ENCODE measurements around the gene ZNF423. TPM values are rescaled to one million over a fixed set of nuclear protein-coding genes. Genes with fewer than 3 reads are reported as not detected.
"Not testable (repeated sequence)": the region's sequence is repeated elsewhere in the genome, so short reads cannot be mapped to it uniquely, and the experiment has no call there.

ZNF423 gene
- total RNA-seq, 2 experiments from 2014 or later, result not detected

DNA sequence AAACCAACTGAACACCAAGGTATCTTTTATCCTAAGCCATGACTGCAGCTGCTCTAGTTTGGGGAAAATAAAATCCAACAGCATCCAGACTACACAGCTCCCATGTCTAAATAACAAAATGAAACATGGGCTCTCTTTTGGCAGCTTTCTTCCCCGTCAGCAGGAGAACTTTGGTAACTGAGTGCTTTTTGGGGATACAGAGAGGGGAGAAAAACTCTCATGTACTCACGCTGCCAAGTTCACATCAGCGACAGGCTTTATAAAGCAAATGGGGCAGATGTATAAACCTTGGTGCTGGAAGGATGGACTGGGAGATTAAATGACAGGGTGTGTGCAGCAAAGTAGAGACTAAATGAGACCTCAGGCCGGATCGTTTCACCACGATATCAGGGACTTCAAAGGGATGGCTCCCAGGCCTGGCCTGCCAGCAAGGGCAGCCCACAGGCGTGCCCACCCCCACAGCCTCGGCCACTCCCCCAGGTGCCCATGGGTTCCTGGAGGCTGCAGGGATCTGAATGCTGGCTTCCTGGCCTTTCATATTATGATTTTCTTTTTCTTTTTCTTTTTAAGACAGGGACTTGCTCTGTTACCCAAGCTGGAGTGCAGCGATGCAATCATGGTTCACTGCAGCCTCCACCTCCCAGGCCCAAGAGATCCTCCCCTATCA lies 174.6 kb downstream of the ZNF423 start:
- H3K27ac Mint-ChIP-seq, result no peak overlapping the region
- POLR2A ChIA-PET, result no interaction called here
- no peaks in the 10 kb centered on the region for H3K4me1 Mint-ChIP-seq

DNA sequence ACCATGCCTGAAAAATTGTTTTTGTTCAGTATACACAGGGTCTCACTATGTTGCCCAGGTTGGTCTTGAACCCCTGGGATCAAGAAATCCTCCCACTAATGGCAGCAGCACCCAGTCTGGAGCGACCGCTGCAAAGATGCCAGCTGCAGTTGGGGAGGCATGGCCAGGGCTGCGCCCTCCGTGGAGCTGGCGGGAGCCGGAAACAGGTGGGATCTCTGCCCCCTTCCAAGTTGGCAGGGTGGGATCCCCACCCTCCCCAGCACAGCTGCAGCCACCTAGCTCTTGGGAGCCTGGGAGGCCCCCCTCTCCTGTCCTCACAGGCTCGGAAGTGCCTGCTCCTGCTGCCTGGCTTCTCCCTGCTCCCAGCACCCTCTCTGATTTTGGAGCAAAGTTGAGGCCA lies 176.8 kb downstream of the ZNF423 start:
- Mint-ChIP-seq H3K27me3 (no peaks in the 10 kb centered on the region), H3K4me1 (no peaks in the 10 kb centered on the region), H3K9me3 (no peaks in the 10 kb centered on the region), H3K4me3 (no peak overlapping the region), H3K27ac (no peak overlapping the region), H3K36me3 (ENCODE audit: low read depth) (no peaks in the 10 kb centered on the region)
- POLR2A ChIA-PET, result no interaction called here
- DNase-seq, result no peak
- CTCF ChIA-PET, result no interaction called here

More for the DNA sequence above, 174.6 kb downstream of the ZNF423 start:
- no peak for DNase-seq
- Mint-ChIP-seq H3K4me3 (no peak overlapping the region), H3K27me3 (no peaks in the 10 kb centered on the region), H3K9me3 (no peaks in the 10 kb centered on the region), H3K36me3 (ENCODE audit: low read depth) (no peaks in the 10 kb centered on the region)
- CTCF ChIA-PET, result no interaction called here

DNA sequence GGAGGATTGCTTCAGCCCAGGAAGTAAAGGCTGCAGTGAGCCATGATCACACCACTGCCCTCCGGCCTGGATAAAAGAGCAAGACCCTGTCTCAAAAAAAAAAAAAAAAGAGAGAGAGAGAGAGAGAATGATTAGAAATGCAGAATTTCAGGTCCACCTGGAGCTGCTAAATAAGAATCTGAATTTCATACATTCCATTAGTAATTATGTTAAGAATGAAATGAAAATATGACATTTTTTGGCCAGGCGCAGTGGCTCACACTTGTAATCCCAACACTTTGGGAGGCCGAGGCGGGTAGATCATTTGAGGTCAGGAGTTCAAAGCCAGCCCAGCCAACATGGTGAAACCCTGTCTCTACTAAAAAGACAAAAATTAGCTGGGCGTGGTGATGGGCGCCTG lies 178.3 kb downstream of the ZNF423 start:
- DNase-seq; H3K27me3 Mint-ChIP-seq; H3K4me1 Mint-ChIP-seq; H3K4me3 Mint-ChIP-seq; POLR2A ChIA-PET; CTCF ChIA-PET; H3K9me3 Mint-ChIP-seq; H3K27ac Mint-ChIP-seq; H3K36me3 Mint-ChIP-seq (ENCODE audit: low read depth): not testable (repeated sequence)

DNA sequence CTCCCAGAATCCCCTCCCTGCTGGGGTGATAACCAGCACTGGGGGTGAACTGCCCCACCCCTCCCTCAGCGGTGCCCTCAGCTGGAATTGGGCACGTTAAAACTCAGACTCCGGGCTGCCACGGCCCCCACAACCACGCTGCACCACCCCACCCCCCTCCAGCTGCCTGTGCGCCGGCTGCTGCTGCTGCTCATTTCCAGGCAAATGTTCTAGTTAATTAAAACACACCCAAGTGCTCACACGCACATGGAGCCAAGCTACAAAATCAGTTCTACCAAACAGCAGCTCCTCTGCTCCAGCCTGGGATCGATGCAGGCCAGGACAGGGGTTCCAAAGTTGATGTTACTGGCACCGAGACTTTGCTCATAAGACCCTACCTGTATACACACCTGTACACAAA lies 180.5 kb downstream of the ZNF423 start:
- Mint-ChIP-seq H3K36me3 (ENCODE audit: low read depth) (no peaks in the 10 kb centered on the region), H3K27ac (no peak overlapping the region), H3K4me3 (no peak overlapping the region), H3K4me1 (no peaks in the 10 kb centered on the region), H3K27me3 (no peaks in the 10 kb centered on the region), H3K9me3 (no peaks in the 10 kb centered on the region)
- CTCF ChIA-PET, result no interaction called here
- POLR2A ChIA-PET, result no interaction called here
- no peak for DNase-seq

DNA sequence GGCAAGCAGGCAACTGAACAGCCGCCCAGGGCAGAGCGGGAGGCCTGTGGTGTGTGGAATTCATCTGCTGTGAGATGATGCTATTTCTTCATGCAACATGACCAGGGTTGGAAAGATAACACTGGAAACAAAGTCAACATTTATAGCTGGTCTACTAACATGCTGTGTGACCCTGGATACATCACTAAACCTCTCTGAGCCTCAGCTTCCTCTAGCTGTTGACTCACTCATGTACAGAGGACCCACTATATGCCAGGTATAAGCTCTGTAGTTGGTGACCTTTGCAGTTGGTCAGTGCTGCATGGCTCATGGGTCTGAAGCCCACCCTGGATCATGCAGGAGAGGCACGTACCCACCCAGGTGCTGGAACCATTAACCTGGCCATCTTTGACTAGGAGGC lies 180.9 kb downstream of the ZNF423 start:
- DNase-seq, result no peak
- H3K4me1 Mint-ChIP-seq, result no peaks in the 10 kb centered on the region
- no peaks in the 10 kb centered on the region for H3K27me3 Mint-ChIP-seq
- POLR2A ChIA-PET, result no interaction called here
- CTCF ChIA-PET, result no interaction called here
- no peaks in the 10 kb centered on the region for H3K9me3 Mint-ChIP-seq
- no peak overlapping the region for H3K27ac Mint-ChIP-seq
- no peak overlapping the region for H3K4me3 Mint-ChIP-seq
- no peaks in the 10 kb centered on the region for H3K36me3 Mint-ChIP-seq (ENCODE audit: low read depth)

DNA sequence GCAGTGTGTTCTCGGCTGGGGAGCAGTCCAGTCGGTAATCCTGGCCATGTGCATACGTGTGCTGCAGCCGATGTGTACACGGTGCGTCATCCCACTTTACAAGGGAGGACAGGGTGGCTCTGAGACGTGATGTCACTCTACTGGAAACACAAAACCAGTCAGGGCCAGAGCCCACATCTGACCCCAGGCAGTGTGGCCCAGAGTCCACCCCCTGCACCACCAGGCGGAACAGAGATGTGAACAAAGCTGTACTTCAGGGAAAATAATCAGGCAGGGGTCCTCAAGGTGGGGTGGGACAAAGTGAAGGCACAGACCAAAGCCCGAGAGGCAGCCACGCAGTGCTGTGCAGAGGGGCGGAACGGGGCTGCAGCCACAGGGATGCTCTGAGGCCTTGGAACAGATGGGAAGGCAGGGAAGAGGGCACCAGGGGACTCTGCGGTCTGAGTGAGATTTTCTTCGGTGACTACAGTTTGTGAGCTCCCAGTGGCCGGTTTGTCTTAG lies 181.5 kb downstream of the ZNF423 start:
- CTCF ChIA-PET, result no interaction called here
- Mint-ChIP-seq H3K27me3 (no peaks in the 10 kb centered on the region), H3K4me3 (no peak overlapping the region), H3K27ac (no peak overlapping the region), H3K36me3 (ENCODE audit: low read depth) (no peaks in the 10 kb centered on the region), H3K9me3 (no peaks in the 10 kb centered on the region), H3K4me1 (no peaks in the 10 kb centered on the region)
- DNase-seq, result no peak
- POLR2A ChIA-PET, result no interaction called here

DNA sequence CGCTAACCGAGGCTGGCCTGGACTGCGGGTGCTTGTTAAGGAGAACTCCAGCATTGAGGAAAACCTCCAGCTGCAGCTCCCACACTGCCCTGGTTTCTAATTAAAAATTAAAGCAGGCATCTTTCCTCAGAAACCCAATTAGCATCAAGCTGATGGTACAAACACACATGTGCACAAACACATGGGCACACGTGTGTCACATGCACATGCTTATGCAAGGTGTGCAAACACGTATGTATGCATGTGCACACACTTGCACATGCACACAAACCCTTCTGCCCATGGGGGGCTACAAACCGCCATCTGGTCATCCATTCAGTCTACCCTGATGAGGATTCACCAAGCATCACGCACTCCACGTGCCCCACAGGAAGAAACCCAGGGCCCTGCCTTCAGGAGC lies 182.5 kb downstream of the ZNF423 start:
- Mint-ChIP-seq H3K27ac (no peak overlapping the region), H3K4me3 (no peak overlapping the region)

DNA sequence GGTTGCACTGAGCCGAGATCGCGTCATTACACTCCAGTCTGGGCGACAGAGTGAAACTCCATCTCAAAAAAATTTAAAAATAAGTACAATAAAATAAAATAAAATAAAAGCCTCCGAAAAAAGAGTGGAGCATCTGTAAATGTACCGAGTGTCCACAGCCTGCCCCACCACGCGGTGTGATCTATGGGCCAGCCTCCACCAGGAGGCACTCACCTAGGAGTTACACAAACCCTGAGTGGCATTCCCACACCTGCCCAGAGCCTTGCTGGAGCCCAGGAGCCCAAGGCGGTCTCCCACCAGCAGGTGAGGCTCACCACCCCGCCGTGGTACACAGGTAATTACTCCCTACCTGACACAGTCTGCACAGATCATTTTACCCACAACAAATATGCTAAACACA lies 183.2 kb downstream of the ZNF423 start:
- H3K4me1 Mint-ChIP-seq, result no peaks in the 10 kb centered on the region
- H3K4me3 Mint-ChIP-seq, result no peak overlapping the region
- DNase-seq, result no peak
- ChIA-PET CTCF (interaction anchor here (0.7 kb wide), 1 partner anchor 12 kb away, joined by 3 read pairs; no protein-coding TSS in a partner anchor), POLR2A (no interaction called here)
- H3K9me3 Mint-ChIP-seq, result no peaks in the 10 kb centered on the region
- no peaks in the 10 kb centered on the region for H3K27me3 Mint-ChIP-seq
- no peaks in the 10 kb centered on the region for H3K36me3 Mint-ChIP-seq (ENCODE audit: low read depth)
- H3K27ac Mint-ChIP-seq, result no peak overlapping the region

More for the DNA sequence above, 182.5 kb downstream of the ZNF423 start:
- ChIA-PET POLR2A (no interaction called here), CTCF (no interaction called here)
- Mint-ChIP-seq H3K9me3 (no peaks in the 10 kb centered on the region), H3K36me3 (ENCODE audit: low read depth) (no peaks in the 10 kb centered on the region), H3K4me1 (no peaks in the 10 kb centered on the region), H3K27me3 (no peaks in the 10 kb centered on the region)
- no peak for DNase-seq

DNA sequence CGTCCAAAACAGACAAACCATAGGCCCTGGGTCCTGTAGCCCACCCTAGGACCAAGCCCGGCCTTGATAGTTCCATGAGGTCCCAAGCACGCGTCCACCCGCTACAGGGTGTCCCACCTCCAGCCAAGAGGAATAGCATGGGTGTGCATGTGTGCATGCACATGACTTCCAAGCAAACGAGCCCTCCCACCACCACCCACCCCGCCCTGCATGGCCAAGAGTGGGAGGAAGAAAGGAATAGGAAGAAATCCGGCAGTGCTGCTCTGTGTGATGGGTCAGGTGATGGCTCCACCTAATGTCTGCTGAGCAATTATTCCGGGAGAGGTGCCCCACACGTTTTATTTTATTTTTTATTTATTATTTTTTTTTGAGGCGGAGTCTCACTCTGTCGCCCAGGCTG lies 184.6 kb downstream of the ZNF423 start:
- Mint-ChIP-seq H3K9me3 (no peaks in the 10 kb centered on the region), H3K4me3 (no peak overlapping the region), H3K4me1 (no peaks in the 10 kb centered on the region), H3K27ac (no peak overlapping the region), H3K36me3 (ENCODE audit: low read depth) (no peaks in the 10 kb centered on the region), H3K27me3 (no peaks in the 10 kb centered on the region)
- CTCF ChIA-PET, result no interaction called here
- DNase-seq, result no peak
- POLR2A ChIA-PET, result no interaction called here

DNA sequence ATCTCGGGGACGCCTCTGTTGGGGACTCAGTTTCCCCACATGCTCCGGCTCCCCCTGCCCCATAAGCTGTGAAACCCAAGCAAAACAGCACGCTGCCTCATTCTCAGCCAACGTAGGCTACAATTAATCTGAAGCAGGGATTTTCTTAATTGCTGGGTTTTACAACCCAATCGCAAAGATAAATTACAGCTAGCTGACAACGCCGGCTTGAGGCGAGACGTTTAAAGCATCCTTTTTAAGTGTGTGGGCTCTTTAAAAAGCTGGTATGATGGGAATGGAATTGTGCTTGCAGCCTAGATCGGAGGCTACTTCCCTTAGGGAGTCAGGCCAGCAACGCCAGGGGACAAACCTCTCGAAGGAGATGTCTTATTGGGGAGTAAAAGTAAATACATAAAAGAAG lies 185.3 kb downstream of the ZNF423 start:
- Mint-ChIP-seq H3K4me1 (no peaks in the 10 kb centered on the region), H3K27me3 (no peaks in the 10 kb centered on the region), H3K4me3 (no peak overlapping the region), H3K36me3 (ENCODE audit: low read depth) (no peaks in the 10 kb centered on the region), H3K27ac (no peak overlapping the region), H3K9me3 (no peaks in the 10 kb centered on the region)
- ChIA-PET POLR2A (no interaction called here), CTCF (no interaction called here)
- no peak for DNase-seq

DNA sequence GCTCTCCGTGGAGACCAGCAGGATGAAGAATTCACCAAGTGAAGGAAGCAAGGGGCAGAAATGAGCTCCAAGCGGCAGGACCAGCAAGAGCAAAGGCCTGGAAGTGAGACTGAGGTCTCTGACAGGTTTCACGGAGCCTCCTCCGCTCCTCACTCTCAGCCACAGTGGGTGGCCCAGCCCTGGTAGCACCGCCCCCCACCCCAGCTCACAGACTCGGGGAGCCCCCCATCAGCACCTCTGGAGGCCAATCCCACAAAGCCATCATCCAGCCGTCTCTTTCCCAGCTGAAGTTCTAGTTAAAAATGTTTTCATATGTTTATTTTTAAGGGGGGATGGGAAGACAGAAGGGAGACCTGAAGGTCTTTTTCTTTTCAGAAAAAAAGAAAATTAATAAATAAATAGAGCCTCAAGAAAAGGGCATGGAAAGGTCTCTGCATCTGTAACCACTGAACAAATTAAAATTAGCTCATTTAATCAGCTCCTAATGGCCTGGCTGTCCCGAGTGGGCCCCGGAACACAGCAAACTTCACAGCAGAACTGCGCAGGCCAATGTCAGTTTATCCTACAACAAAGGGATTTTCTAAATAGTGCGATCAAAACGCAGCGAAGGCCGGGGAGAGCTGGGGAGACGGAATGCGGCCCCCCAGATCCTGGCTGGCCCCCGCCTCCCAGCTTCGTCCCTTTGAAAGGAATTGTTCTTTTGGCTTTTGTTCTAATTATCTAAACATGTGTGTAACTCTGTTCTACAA lies 190.3 kb downstream of the ZNF423 start:
- H3K27ac Mint-ChIP-seq, result no peak overlapping the region
- no peaks in the 10 kb centered on the region for H3K9me3 Mint-ChIP-seq
- no peaks in the 10 kb centered on the region for H3K36me3 Mint-ChIP-seq (ENCODE audit: low read depth)
- H3K27me3 Mint-ChIP-seq, result no peaks in the 10 kb centered on the region
- POLR2A ChIA-PET, result interaction anchor here (0.6 kb wide), 1 partner anchor 996 kb away, joined by 3 read pairs; no protein-coding TSS in a partner anchor
- no peaks in the 10 kb centered on the region for H3K4me1 Mint-ChIP-seq
- H3K4me3 Mint-ChIP-seq, result no peak overlapping the region
- DNase-seq, result no peak
- CTCF ChIA-PET, result no interaction called here

DNA sequence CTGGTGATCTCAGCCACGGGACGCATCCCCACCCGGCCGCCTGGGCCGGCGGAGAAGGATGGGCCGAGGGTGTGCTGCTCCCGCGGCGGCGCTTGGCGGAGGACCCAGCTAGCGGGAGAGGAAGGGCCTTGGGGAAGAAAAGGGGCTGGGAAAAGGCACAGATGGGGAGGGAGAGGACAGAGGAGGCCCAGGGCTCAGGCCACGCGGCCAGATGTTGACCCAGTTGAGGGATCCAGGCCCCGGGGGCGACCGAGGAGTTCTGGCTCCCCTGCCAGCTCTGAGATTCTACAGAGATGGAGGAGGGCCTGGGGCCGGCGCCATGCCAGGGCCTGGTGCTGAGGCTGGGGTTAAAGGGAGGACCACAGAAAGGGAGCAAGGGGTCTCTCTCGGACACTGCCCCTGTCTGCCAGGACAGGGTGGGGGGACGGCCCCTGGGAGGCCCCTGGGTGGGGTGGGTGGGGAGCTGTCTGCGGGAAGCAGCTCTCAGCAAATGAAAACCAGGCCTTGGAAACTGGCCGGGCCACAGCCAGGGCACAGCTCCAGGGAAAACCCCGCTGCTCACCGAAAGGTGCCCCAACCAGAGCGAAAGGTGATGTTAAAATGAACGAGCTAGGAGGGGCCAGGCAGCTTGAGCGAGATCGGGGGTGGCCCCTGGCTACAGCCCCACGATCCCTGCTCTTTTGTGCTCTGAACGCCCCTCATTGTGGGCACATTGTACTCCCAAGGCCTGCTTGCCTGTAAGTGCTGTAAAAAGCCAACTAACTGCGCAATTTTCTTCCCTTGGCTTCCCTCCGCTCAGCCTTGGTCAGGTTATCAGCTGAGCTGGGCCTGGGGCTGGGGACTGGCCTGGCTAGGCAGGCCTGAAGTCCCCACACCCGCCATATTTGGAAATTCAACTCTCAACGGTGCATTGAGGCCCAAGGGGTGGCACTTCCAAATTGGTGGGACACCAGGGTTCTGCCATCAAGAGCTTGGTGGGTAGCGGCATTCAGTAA lies 191.4 kb downstream of the ZNF423 start:
- no peaks in the 10 kb centered on the region for H3K4me1 Mint-ChIP-seq
- ChIA-PET POLR2A (no interaction called here), CTCF (no interaction called here)
- DNase-seq, result no peak
- no peak overlapping the region for H3K4me3 Mint-ChIP-seq
- no peaks in the 10 kb centered on the region for H3K27me3 Mint-ChIP-seq
- no peak overlapping the region for H3K27ac Mint-ChIP-seq
- H3K9me3 Mint-ChIP-seq, result no peaks in the 10 kb centered on the region
- H3K36me3 Mint-ChIP-seq (ENCODE audit: low read depth), result no peaks in the 10 kb centered on the region
